Panc1 (cell line): ENCODE measurements around the gene ABCC3. TPM values are rescaled to one million over a fixed set of nuclear protein-coding genes. Genes with fewer than 3 reads are reported as not detected.
A peak's percentile ranks its signal among the peaks of the same experiment; 100 is the strongest.

ENCODE experiments used
- ATAC-seq: fragments of 200-7000 bp; cut with Tn5 transposase; 2 replicates; pipeline ENCODE4 v1.9.1; 2020; ENCODE audit warnings: mild to moderate bottlenecking, moderate library complexity
- BruUV-seq: library from RNA; stranded (reverse); fragments of 400-500 nt; replicated peaks from 2 replicates; lab custom pipeline; 2021; lab: Mats Ljungman, UMichigan
- CTCF ChIA-PET: fragments of 300-600 bp; sonication (Branson Sonifier 250); formaldehyde crosslinking; loops from one replicate; lab custom pipeline; 2022; ENCODE audit warnings: antibody characterized with exemption; lab: Charles Lee
- POLR2A ChIA-PET: fragments of 300-600 bp; sonication (Branson Sonifier 250); formaldehyde crosslinking; loops from one replicate; lab custom pipeline; 2022; ENCODE audit warnings: antibody characterized with exemption; lab: Charles Lee
- DNase-seq: peaks from one replicate; pipeline ENCODE4 v3.0.0-alpha.2; 2010; ENCODE audit warnings: low read depth, low spot score
- H3K27ac ChIP-seq: 2 replicates; pipeline ENCODE4 v1.5.1; 2011; ENCODE audit warnings: mild to moderate bottlenecking, low read length, inconsistent platforms
- H3K27me3 ChIP-seq: fragments of 200-500 bp; sonication (Bioruptor generic); 2 replicates; pipeline ENCODE4 v1.6.0; 2014; ENCODE audit warnings: low read length, inconsistent platforms; ENCODE audit not compliant: control insufficient read depth, insufficient read depth
- H3K36me3 ChIP-seq: fragments of 200-500 bp; sonication (Bioruptor generic); 2 replicates; pipeline ENCODE4 v1.5.1; 2014; ENCODE audit warnings: inconsistent platforms, mild to moderate bottlenecking, low read length, moderate library complexity; ENCODE audit not compliant: control insufficient read depth, insufficient read depth
- H3K4me1 ChIP-seq: 2 replicates; pipeline ENCODE4 v1.5.1; 2011; ENCODE audit warnings: inconsistent platforms, mild to moderate bottlenecking, low read length, moderate library complexity; ENCODE audit not compliant: control insufficient read depth, insufficient read depth
- H3K4me3 ChIP-seq, 2 experiments: 2 replicates each; pipeline ENCODE4 v1.5.1; 2011 to 2012; ENCODE audit warnings: low read depth in 2 of 2, low read length in 2 of 2, mild to moderate bottlenecking in 2 of 2, inconsistent platforms in 1 of 2, moderate library complexity in 1 of 2
- H3K9me3 ChIP-seq: fragments of 200-500 bp; sonication (Bioruptor generic); 2 replicates; pipeline ENCODE4 v1.5.1; 2014; ENCODE audit warnings: low read depth, mild to moderate bottlenecking, inconsistent platforms, low read length, moderate library complexity; ENCODE audit not compliant: control insufficient read depth, insufficient read depth
- POLR2AphosphoS5 ChIP-seq: IDR thresholded peaks from 2 replicates; pipeline ENCODE4 v1.6.1; 2012; ENCODE audit warnings: mild to moderate bottlenecking, low read depth, low read length, moderate library complexity
- SIN3A ChIP-seq: IDR thresholded peaks from 2 replicates; pipeline ENCODE4 v1.6.1; 2012; ENCODE audit warnings: low read depth, mild to moderate bottlenecking, low read length, moderate library complexity, borderline replicate concordance; ENCODE audit not compliant: insufficient read depth
- TCF7L2 ChIP-seq: IDR thresholded peaks from 2 replicates; pipeline ENCODE4 v1.6.1; 2011; ENCODE audit warnings: mild to moderate bottlenecking, low read depth, low read length, inconsistent platforms
- in situ Hi-C: cut with HindIII; loops from 2 replicates; pipeline ENCODE4 v1.10.0; 2016; ENCODE audit warnings: low sequenced_read_pairs, low pct_unique_long_range_greater_than_20kb
- intact Hi-C: fragments of 100-400 bp; cut with micrococcal nuclease; formaldehyde crosslinking; loops from one replicate; pipeline ENCODE4 v1.10.0; 2022; ENCODE audit not compliant: unreplicated experiment
- total RNA-seq: library from RNA; stranded (reverse); gene quantifications from one replicate; pipeline ENCODE4 v1.2.1, GENCODE V29; 2021; ENCODE audit not compliant: unreplicated experiment
- TF ChIP-seq, protein P1 (sequence below): fragments of 450-650 bp; IDR thresholded peaks from 2 replicates; pipeline ENCODE4 v1.5.1; 2017; ENCODE audit warnings: mild to moderate bottlenecking
- TF ChIP-seq, protein P2 (sequence below), 2 experiments: IDR thresholded peaks; 2 replicates each; pipeline ENCODE4 v1.6.1; 2011 to 2012; ENCODE audit warnings: low read depth in 2 of 2, control low read depth in 1 of 2, low read length in 1 of 2, mild to moderate bottlenecking in 1 of 2, moderate library complexity in 1 of 2; ENCODE audit not compliant: insufficient read depth in 1 of 2

The ABCC3 gene
- total RNA-seq, 1 experiment from 2014 or later, result 128 TPM

DNA sequence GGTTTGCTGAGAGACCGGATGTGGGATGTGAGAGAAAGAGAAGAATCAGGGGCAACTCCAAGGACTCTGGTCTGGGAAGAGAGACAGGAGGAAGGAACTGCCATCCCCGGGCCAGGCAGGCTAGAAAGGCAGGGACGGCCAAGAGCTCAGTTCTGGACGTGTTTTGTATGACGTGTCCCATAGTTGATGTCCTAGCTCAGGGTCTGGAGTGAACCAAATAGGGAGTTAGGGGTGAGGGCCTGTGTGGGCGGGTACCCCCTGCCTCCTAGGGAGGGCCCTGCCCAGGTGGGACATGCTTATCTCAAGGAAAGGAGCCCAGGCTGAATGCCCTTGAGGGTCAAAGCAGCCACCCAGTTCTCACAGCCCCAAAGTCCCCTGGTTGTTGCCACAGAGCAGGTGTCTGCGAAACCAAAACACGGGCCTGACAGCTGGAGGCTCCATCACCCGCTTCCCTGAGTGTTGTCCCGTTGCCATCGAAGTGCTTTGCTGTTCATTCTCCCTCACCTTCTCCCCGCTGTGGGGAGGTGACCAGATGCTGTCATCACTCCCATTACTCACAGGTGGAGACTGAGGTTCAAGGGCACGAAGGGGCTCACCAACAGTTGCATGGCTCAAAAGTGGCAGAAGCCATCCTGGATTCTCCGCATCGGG is 7.5 kb downstream of the ABCC3 start:
- in situ Hi-C loops (no loop called here), intact Hi-C loops (no loop called here)
- ATAC-seq (no peak), DNase-seq (no peak)
- Histone ChIP-seq H3K4me1 (peaks cover 80% of the 10 kb centered on the region), H3K4me3 (no peak overlapping the region), H3K9me3 (no peaks in the 10 kb centered on the region), H3K36me3 (0 out of 2 replicates have a peak, but pooled peaks cover 3% of the 10 kb centered on the region), H3K27ac (peak overlapping the region; percentile 100), H3K27me3 (no peaks in the 10 kb centered on the region)
- BruUV-seq, result no TSS peak
- POLR2A ChIA-PET, result interaction anchor here (0.6 kb wide), 2 partner anchors 22 to 64 kb away, joined by 3 read pairs; no protein-coding TSS in a partner anchor
- CTCF ChIA-PET, result no interaction called here
- no peak; the same call in 1 of the 2 replicates for TF ChIP-seq POLR2AphosphoS5
- TF ChIP-seq, protein P1, sequence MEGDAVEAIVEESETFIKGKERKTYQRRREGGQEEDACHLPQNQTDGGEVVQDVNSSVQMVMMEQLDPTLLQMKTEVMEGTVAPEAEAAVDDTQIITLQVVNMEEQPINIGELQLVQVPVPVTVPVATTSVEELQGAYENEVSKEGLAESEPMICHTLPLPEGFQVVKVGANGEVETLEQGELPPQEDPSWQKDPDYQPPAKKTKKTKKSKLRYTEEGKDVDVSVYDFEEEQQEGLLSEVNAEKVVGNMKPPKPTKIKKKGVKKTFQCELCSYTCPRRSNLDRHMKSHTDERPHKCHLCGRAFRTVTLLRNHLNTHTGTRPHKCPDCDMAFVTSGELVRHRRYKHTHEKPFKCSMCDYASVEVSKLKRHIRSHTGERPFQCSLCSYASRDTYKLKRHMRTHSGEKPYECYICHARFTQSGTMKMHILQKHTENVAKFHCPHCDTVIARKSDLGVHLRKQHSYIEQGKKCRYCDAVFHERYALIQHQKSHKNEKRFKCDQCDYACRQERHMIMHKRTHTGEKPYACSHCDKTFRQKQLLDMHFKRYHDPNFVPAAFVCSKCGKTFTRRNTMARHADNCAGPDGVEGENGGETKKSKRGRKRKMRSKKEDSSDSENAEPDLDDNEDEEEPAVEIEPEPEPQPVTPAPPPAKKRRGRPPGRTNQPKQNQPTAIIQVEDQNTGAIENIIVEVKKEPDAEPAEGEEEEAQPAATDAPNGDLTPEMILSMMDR, result no peak
- TF ChIP-seq, protein P2, sequence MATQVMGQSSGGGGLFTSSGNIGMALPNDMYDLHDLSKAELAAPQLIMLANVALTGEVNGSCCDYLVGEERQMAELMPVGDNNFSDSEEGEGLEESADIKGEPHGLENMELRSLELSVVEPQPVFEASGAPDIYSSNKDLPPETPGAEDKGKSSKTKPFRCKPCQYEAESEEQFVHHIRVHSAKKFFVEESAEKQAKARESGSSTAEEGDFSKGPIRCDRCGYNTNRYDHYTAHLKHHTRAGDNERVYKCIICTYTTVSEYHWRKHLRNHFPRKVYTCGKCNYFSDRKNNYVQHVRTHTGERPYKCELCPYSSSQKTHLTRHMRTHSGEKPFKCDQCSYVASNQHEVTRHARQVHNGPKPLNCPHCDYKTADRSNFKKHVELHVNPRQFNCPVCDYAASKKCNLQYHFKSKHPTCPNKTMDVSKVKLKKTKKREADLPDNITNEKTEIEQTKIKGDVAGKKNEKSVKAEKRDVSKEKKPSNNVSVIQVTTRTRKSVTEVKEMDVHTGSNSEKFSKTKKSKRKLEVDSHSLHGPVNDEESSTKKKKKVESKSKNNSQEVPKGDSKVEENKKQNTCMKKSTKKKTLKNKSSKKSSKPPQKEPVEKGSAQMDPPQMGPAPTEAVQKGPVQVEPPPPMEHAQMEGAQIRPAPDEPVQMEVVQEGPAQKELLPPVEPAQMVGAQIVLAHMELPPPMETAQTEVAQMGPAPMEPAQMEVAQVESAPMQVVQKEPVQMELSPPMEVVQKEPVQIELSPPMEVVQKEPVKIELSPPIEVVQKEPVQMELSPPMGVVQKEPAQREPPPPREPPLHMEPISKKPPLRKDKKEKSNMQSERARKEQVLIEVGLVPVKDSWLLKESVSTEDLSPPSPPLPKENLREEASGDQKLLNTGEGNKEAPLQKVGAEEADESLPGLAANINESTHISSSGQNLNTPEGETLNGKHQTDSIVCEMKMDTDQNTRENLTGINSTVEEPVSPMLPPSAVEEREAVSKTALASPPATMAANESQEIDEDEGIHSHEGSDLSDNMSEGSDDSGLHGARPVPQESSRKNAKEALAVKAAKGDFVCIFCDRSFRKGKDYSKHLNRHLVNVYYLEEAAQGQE (IDR thresholded peaks at IDR 0.05; ENCODE audit: insufficient read depth in 1 of 2, low read depth in 2 of 2, low read length in 1 of 2), result no peak
- TF ChIP-seq SIN3A, result no peak
- TF ChIP-seq TCF7L2, result no peak

- ATAC-seq (no peak), DNase-seq (no peak)
- no peaks in the 10 kb centered on the region for H3K9me3 ChIP-seq
- 0 out of 2 replicates have a peak, but pooled peaks cover 3% of the 10 kb centered on the region for H3K36me3 ChIP-seq
- peak overlapping the region; percentile 100 for H3K27ac ChIP-seq
- CTCF ChIA-PET, result no interaction called here
- no peak overlapping the region for H3K4me3 ChIP-seq
- POLR2A ChIA-PET, result no interaction called here
- intact Hi-C loops (no loop called here), in situ Hi-C loops (no loop called here)
- H3K4me1 ChIP-seq, result peaks cover 80% of the 10 kb centered on the region
- TF ChIP-seq, protein P2 (IDR thresholded peaks at IDR 0.05; ENCODE audit: insufficient read depth in 1 of 2, low read depth in 2 of 2, low read length in 1 of 2), result no peak
- TF ChIP-seq SIN3A (no peak), POLR2AphosphoS5 (no peak; the same call in 1 of the 2 replicates), TCF7L2 (no peak)
- TF ChIP-seq, protein P1, result no peak
- BruUV-seq, result no TSS peak
- no peaks in the 10 kb centered on the region for H3K27me3 ChIP-seq
These were observed 8.3 kb downstream of the ABCC3 start for GRCh38 chr17:50642722-50643656.
